ENCODE data around the gene TMEM151A.

DNA sequence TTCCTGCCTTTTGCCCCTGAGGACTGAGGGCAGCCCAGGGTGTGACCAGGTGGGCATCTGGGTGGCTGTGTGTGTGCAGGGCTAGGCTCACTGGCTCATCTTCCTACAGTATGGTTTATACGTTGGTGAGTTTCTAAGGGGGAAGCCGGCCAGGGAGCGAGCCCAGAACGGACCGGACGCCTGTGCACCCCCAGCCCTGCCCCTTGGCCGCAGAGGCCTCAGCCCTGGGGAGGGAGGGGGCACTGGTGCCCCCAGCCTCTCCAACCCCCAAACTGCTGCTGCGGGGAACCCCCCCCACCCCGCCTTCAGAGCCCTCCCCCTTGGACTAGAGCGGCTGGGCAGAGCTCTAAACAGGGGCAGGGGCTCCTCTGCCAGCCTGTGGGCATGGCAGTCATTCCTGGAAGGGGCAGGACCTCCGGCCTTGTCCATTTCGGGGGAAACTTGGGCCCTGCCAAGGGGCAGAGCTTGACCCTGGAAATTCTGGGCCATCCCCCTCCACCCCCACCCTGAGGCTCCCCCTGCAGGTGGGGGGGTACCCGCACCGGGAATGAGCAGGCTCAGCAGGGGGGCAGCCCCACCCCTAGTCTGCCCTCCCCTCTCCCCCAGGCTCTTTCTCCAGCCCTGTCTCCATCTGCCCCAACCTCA, 8.1 kb upstream of the TMEM151A start:
- no peak for TF ChIP-seq POLR2A (IDR thresholded peaks at IDR 0.05)
- no peak for TF ChIP-seq CTCF (IDR thresholded peaks at IDR 0.05)
- no peak for TF ChIP-seq POLR2AphosphoS5 (IDR thresholded peaks at IDR 0.05)
- no peak for TF ChIP-seq EP300 (IDR thresholded peaks at IDR 0.05)
